ENCODE results near the gene PLOD2. TPM values are rescaled to one million over a fixed set of nuclear protein-coding genes. Genes with fewer than 3 reads are reported as not detected.

Gene PLOD2
- total and polyA plus RNA-seq, 7 donors = 2.0 to 15.7 (median 7.5) TPM

DNA sequence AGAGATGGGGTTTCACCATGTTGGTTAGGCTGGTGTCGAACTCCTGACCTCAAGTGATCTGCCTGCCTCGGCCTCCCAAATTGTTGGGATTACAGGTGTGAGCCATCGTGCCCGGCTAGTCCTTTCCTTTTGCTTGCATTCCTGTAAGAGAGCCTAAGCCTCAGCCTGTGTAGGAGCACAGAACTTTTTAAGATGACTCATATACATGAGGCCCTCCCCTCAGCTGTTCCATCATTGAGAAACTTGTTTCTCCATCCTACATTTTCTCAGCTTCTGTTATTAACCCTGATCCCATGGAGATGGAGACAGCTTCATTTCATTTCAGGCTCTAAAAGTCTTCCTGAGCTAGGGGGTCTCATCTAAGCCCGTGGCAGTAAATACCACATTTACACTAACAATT is 123.3 kb downstream of the PLOD2 start:
- ATAC-seq = no peak

DNA sequence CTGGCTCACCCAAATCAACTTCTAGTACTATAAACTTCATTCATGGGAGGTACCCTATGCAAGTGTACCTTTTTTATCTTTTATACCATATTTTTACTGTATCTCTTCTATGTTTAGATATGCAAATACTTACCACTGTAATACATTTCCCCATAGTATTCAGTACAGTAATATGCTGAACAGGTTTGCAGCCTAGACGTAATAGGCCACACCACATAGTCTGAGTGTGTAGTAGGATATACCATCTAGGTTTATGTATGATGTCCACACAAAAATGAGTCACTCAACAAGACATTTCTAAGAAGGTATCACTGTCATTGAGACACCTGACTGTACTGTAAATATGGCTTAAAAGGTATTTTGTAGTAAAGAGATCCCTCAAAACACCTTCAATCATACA is 124.7 kb downstream of the PLOD2 start:
- no peaks in the 10 kb centered on the region for H3K9me3 ChIP-seq
- DNase-seq = no peak
- WGBS, 3 donors = 92 to 98% (median 92%) methylated on average over 1 of the region's 1 CpG

More for the DNA sequence above, 123.3 kb downstream of the PLOD2 start:
- H3K27ac ChIP-seq = no peak overlapping the region
- intact Hi-C loops (cut with DNase I) = no loop called here
- DNase-seq = no peak
- no peaks in the 10 kb centered on the region for H3K27me3 ChIP-seq (ENCODE audit: insufficient read depth in 3 of 3, low read length in 2 of 3)
- H3K36me3 ChIP-seq (ENCODE audit: insufficient read depth in 1 of 2, low read depth in 1 of 2) = no peaks in the 10 kb centered on the region
- TF ChIP-seq, protein P1, sequence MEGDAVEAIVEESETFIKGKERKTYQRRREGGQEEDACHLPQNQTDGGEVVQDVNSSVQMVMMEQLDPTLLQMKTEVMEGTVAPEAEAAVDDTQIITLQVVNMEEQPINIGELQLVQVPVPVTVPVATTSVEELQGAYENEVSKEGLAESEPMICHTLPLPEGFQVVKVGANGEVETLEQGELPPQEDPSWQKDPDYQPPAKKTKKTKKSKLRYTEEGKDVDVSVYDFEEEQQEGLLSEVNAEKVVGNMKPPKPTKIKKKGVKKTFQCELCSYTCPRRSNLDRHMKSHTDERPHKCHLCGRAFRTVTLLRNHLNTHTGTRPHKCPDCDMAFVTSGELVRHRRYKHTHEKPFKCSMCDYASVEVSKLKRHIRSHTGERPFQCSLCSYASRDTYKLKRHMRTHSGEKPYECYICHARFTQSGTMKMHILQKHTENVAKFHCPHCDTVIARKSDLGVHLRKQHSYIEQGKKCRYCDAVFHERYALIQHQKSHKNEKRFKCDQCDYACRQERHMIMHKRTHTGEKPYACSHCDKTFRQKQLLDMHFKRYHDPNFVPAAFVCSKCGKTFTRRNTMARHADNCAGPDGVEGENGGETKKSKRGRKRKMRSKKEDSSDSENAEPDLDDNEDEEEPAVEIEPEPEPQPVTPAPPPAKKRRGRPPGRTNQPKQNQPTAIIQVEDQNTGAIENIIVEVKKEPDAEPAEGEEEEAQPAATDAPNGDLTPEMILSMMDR (IDR thresholded peaks at IDR 0.05) = no peak
- H3K9me3 ChIP-seq = no peaks in the 10 kb centered on the region
- no peak overlapping the region for H3K4me3 ChIP-seq
- H3K4me1 ChIP-seq = no peaks in the 10 kb centered on the region
- 88 to 89% (median 88%) methylated on average over 5 of the region's 5 CpGs for WGBS, 3 donors

DNA sequence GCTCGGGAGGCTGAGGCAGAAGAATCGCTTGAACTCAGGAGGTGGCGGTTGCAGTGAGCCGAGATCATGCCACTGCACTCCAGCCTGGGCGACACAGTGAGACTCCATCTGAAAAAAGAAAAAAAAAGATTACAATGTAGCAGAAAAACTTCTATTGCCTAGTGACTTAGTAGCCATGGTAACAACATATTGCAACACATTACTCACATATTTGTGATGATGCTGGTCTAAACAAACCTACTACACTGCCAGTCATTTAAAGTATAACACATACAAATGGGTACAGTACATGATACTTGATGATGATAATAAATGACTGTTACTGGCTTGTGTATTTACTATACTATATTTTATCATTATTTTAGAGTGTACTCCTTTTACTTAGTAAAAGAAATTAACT is 125.6 kb downstream of the PLOD2 start:
- Histone ChIP-seq H3K4me1 (no peaks in the 10 kb centered on the region), H3K4me3 (no peak overlapping the region), H3K27me3 (ENCODE audit: insufficient read depth in 3 of 3, low read length in 2 of 3) (no peaks in the 10 kb centered on the region), H3K9me3 (peaks cover 1% of the 10 kb centered on the region), H3K36me3 (ENCODE audit: insufficient read depth in 1 of 2, low read depth in 1 of 2) (no peaks in the 10 kb centered on the region), H3K27ac (no peak overlapping the region)
- intact Hi-C loops (cut with DNase I) = no loop called here
- WGBS, 3 donors = 93 to 94% (median 93%) methylated on average over 5 of the region's 5 CpGs
- DNase-seq = no peak
- TF ChIP-seq, protein P1 (IDR thresholded peaks at IDR 0.05) = no peak
- ATAC-seq = no peak

More for the DNA sequence above, 124.7 kb downstream of the PLOD2 start:
- TF ChIP-seq, protein P1 (IDR thresholded peaks at IDR 0.05) = no peak
- no peak for ATAC-seq
- Histone ChIP-seq H3K27me3 (ENCODE audit: insufficient read depth in 3 of 3, low read length in 2 of 3) (no peaks in the 10 kb centered on the region), H3K4me1 (no peaks in the 10 kb centered on the region), H3K36me3 (ENCODE audit: insufficient read depth in 1 of 2, low read depth in 1 of 2) (no peaks in the 10 kb centered on the region), H3K4me3 (no peak overlapping the region), H3K27ac (no peak overlapping the region)
- intact Hi-C loops (cut with DNase I) = no loop called here

DNA sequence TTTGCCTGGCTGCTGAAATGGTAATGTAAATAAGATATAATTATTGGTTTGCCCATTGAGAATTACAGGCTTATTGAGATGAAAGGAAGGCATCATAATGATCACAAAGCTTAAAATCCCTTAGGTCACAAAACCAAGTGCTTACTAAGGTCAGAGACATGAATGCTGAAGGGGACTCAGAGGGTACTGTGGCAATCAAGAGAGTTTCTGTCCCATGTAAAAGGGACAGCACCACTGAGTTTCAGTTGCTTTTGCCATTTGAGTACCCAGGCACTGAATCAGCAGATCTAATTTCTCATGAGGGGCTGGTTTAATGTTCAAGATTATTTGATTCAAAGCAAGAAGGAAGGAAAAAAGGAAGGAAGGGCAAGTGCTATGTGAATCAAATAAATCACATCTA is 127.0 kb downstream of the PLOD2 start:
- H3K36me3 ChIP-seq (ENCODE audit: insufficient read depth in 1 of 2, low read depth in 1 of 2) = no peaks in the 10 kb centered on the region
- DNase-seq = no peak
- no peak overlapping the region for H3K27ac ChIP-seq
- ATAC-seq = no peak
- no peaks in the 10 kb centered on the region for H3K27me3 ChIP-seq (ENCODE audit: insufficient read depth in 3 of 3, low read length in 2 of 3)
- TF ChIP-seq, protein P1 (IDR thresholded peaks at IDR 0.05) = no peak
- peaks cover 7% of the 10 kb centered on the region for H3K9me3 ChIP-seq
- no peak overlapping the region for H3K4me3 ChIP-seq
- H3K4me1 ChIP-seq = no peaks in the 10 kb centered on the region
- intact Hi-C loops (cut with DNase I) = no loop called here

DNA sequence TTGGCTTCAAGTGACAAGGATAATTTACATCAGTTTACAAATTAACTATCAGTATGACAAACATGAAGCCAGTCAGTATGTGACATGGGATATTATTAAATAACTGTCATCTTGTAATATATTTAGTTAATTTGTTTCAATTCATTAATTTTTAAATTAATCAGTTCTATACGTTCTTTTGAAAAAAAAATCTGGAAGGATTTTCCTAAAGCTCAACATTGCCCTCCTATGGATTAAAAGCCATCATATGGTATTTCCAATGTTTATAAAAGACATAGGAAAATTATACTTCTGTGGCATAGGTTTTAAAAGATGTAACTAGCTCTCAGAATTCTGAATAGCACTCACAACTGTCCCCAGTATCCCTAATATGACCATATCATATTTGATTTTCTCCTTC is 134.4 kb downstream of the PLOD2 start:
- no peak overlapping the region for H3K4me3 ChIP-seq
- TF ChIP-seq, protein P1 (IDR thresholded peaks at IDR 0.05) = no peak
- no peaks in the 10 kb centered on the region for H3K27me3 ChIP-seq (ENCODE audit: insufficient read depth in 3 of 3, low read length in 2 of 3)
- DNase-seq (no peak), ATAC-seq (no peak)
- intact Hi-C loops (cut with DNase I) = no loop called here
- H3K9me3 ChIP-seq = peaks cover 7% of the 10 kb centered on the region
- no peaks in the 10 kb centered on the region for H3K4me1 ChIP-seq
- H3K36me3 ChIP-seq (ENCODE audit: insufficient read depth in 1 of 2, low read depth in 1 of 2) = no peaks in the 10 kb centered on the region
- H3K27ac ChIP-seq = no peak overlapping the region
- 32 to 38% (median 38%) methylated on average over 1 of the region's 1 CpG for WGBS, 3 donors

Measured in psoas muscle (tissue), 8 donors.